GM18499 (cell line): ENCODE data around the gene PRDM8.
"Not testable (repeated sequence)": the region's sequence is repeated elsewhere in the genome, so short reads cannot be mapped to it uniquely, and the experiment has no call there.

Source experiments
- ATAC-seq: cut with Tn5 transposase; IDR thresholded peaks from one replicate; pipeline ENCODE4 v1.9.1; 2021; ENCODE audit warnings: moderate number of reproducible peaks; ENCODE audit not compliant: insufficient read depth, unreplicated experiment

PRDM8 gene

GRCh38 chr4:80220711-80221110, 23.4 kb downstream of the PRDM8 start:
- ATAC-seq: no peak

GRCh38 chr4:80221161-80221560, 23.9 kb downstream of the PRDM8 start:
- ATAC-seq: no peak

GRCh38 chr4:80225595-80225994, 28.3 kb downstream of the PRDM8 start:
- ATAC-seq: no peak

GRCh38 chr4:80226094-80226493, 28.8 kb downstream of the PRDM8 start:
- ATAC-seq: no peak

GRCh38 chr4:80228460-80228859, 31.2 kb downstream of the PRDM8 start:
- ATAC-seq: no peak

- no peak for ATAC-seq
Measured at GRCh38 chr4:80229128-80229527, 31.8 kb downstream of the PRDM8 start.

- peak; percentile 97 for ATAC-seq
Measured at GRCh38 chr4:80229590-80229989, 32.3 kb downstream of the PRDM8 start.

GRCh38 chr4:80231180-80231579, 33.9 kb downstream of the PRDM8 start:
- ATAC-seq: no peak

- no peak for ATAC-seq
Measured at GRCh38 chr4:80232707-80233370, 35.5 kb downstream of the PRDM8 start.

- no peak for ATAC-seq
Measured at GRCh38 chr4:80233390-80233789, 36.1 kb downstream of the PRDM8 start.

GRCh38 chr4:80235451-80235850, 38.1 kb downstream of the PRDM8 start:
- no peak for ATAC-seq

- no peak for ATAC-seq
Measured at GRCh38 chr4:80237992-80238391, 40.7 kb downstream of the PRDM8 start.

GRCh38 chr4:80239480-80240150, 42.3 kb downstream of the PRDM8 start:
- no peak for ATAC-seq

- no peak for ATAC-seq
Measured at GRCh38 chr4:80240976-80241375, 43.7 kb downstream of the PRDM8 start.

- ATAC-seq: no peak
Measured at GRCh38 chr4:80243274-80244018, 46.1 kb downstream of the PRDM8 start.

- not testable (repeated sequence) for ATAC-seq
Measured at GRCh38 chr4:80247484-80247883, 50.2 kb downstream of the PRDM8 start.

GRCh38 chr4:80249144-80249543, 51.8 kb downstream of the PRDM8 start:
- no peak for ATAC-seq

- ATAC-seq: no peak
Measured at GRCh38 chr4:80252427-80252826, 55.1 kb downstream of the PRDM8 start.

GRCh38 chr4:80252953-80253352, 55.6 kb downstream of the PRDM8 start:
- no peak for ATAC-seq

- ATAC-seq: no peak
Measured at GRCh38 chr4:80253510-80253909, 56.2 kb downstream of the PRDM8 start.
